IMR-90 (cell line): ENCODE results near the gene RTF1.

Experiments
- CEBPB ChIP-seq: IDR thresholded peaks from 2 replicates; pipeline ENCODE4 v1.6.1; 2012; ENCODE audit warnings: low read depth, low read length, improper control_type of control experiment
- MAFK ChIP-seq: IDR thresholded peaks from 2 replicates; pipeline ENCODE4 v1.6.1; 2012; ENCODE audit warnings: low read depth, low read length, improper control_type of control experiment
- MAZ ChIP-seq: IDR thresholded peaks from 2 replicates; pipeline ENCODE4 v1.6.1; 2012; ENCODE audit warnings: low read depth, mild to moderate bottlenecking, low read length, improper control_type of control experiment, moderate library complexity, borderline replicate concordance
- MXI1 ChIP-seq: IDR thresholded peaks from 2 replicates; pipeline ENCODE4 v1.6.1; 2012; ENCODE audit warnings: low read depth, mild to moderate bottlenecking, low read length, moderate library complexity, borderline replicate concordance
- POLR2A ChIP-seq: IDR thresholded peaks from 2 replicates; pipeline ENCODE4 v1.6.1; 2012; ENCODE audit warnings: mild to moderate bottlenecking, low read depth, low read length
- RAD21 ChIP-seq: IDR thresholded peaks from 2 replicates; pipeline ENCODE4 v1.6.1; 2012; ENCODE audit warnings: low read length, improper control_type of control experiment
- RFX5 ChIP-seq: IDR thresholded peaks from 2 replicates; pipeline ENCODE4 v1.8.0; 2012; ENCODE audit warnings: low read depth, mild to moderate bottlenecking, low read length, moderate library complexity
- SMC3 ChIP-seq: fragments of 150-350 bp; IDR thresholded peaks from 2 replicates; pipeline ENCODE4 v1.6.1; 2016; ENCODE audit warnings: low read depth, mild to moderate bottlenecking, antibody characterized with exemption, low read length, moderate library complexity
- USF2 ChIP-seq: fragments of 150-350 bp; IDR thresholded peaks from 2 replicates; pipeline ENCODE4 v1.6.1; 2017; ENCODE audit warnings: mild to moderate bottlenecking, antibody characterized with exemption, low read length, low read depth
- TF ChIP-seq, protein P1 (sequence below): fragments of 150-350 bp; IDR thresholded peaks from 2 replicates; pipeline ENCODE4 v1.6.1; 2016; ENCODE audit warnings: low read depth, mild to moderate bottlenecking, low read length, moderate library complexity, borderline replicate concordance
- TF ChIP-seq, protein P2 (sequence below): conservative IDR thresholded peaks from 2 replicates; pipeline ENCODE4 v1.5.1; 2012; ENCODE audit warnings: mild to moderate bottlenecking, low read depth, low read length, improper control_type of control experiment

DNA sequence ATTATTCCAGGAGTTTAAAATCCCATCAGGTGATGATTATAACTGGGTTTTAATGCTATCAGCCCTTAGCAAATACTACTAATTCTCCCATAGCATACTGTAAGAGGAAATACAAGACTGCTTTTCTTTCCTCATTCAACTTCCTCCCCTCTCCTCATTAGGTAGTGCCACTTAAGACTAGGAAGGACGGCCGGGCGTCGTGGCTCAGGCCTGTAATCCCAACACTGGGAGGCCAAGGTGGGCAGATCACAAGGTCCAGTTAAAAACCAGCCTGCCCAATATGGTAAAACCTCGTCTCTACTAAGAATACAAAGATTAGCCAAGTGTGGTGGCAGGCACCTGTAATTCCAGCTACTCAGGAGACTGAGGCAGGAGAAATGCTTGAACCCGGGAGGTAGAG, 29.2 kb upstream of the RTF1 start:
- no peak for TF ChIP-seq USF2
- TF ChIP-seq, protein P1, sequence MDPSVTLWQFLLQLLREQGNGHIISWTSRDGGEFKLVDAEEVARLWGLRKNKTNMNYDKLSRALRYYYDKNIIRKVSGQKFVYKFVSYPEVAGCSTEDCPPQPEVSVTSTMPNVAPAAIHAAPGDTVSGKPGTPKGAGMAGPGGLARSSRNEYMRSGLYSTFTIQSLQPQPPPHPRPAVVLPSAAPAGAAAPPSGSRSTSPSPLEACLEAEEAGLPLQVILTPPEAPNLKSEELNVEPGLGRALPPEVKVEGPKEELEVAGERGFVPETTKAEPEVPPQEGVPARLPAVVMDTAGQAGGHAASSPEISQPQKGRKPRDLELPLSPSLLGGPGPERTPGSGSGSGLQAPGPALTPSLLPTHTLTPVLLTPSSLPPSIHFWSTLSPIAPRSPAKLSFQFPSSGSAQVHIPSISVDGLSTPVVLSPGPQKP = no peak
- TF ChIP-seq RAD21 = no peak
- TF ChIP-seq, protein P2, sequence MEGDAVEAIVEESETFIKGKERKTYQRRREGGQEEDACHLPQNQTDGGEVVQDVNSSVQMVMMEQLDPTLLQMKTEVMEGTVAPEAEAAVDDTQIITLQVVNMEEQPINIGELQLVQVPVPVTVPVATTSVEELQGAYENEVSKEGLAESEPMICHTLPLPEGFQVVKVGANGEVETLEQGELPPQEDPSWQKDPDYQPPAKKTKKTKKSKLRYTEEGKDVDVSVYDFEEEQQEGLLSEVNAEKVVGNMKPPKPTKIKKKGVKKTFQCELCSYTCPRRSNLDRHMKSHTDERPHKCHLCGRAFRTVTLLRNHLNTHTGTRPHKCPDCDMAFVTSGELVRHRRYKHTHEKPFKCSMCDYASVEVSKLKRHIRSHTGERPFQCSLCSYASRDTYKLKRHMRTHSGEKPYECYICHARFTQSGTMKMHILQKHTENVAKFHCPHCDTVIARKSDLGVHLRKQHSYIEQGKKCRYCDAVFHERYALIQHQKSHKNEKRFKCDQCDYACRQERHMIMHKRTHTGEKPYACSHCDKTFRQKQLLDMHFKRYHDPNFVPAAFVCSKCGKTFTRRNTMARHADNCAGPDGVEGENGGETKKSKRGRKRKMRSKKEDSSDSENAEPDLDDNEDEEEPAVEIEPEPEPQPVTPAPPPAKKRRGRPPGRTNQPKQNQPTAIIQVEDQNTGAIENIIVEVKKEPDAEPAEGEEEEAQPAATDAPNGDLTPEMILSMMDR = no peak
- no peak for TF ChIP-seq POLR2A
- TF ChIP-seq CEBPB = no peak
- no peak for TF ChIP-seq MAZ
- TF ChIP-seq MAFK = no peak
- TF ChIP-seq MXI1 = no peak
- TF ChIP-seq SMC3 = no peak
- no peak for TF ChIP-seq RFX5
